HCT116 (cell line): Measurements from ENCODE around the gene LIMA1. TPM values are rescaled to one million over a fixed set of nuclear protein-coding genes. Genes with fewer than 3 reads are reported as not detected.

ENCODE experiments used
- ATAC-seq: fragments of 200-7000 bp; cut with Tn5 transposase; 2 replicates; pipeline ENCODE4 v1.9.1; 2020; ENCODE audit warnings: mild to moderate bottlenecking, moderate library complexity
- BruUV-seq: library from RNA; stranded (reverse); fragments of 400-500 nt; replicated peaks from 2 replicates; lab custom pipeline; 2021; lab: Mats Ljungman, UMichigan
- CTCF ChIA-PET: fragments of 300-600 bp; sonication (Branson Sonifier 250); formaldehyde crosslinking; loops from one replicate; lab custom pipeline; 2021; ENCODE audit warnings: antibody characterized with exemption; lab: Charles Lee
- POLR2A ChIA-PET: fragments of 300-600, 350-600 bp; sonication (Branson Sonifier 250); formaldehyde crosslinking; loops from one replicate; lab custom pipeline; 2021; ENCODE audit warnings: antibody characterized with exemption; lab: Charles Lee
- RAD21 ChIA-PET, 2 experiments: fragments of 300-600 bp; sonication (Branson Sonifier 250); formaldehyde crosslinking; loops; one replicate each; lab custom pipeline; 2023; ENCODE audit warnings: low total read pairs in 2 of 2; ENCODE audit not compliant: uncharacterized antibody in 2 of 2, unreplicated experiment in 2 of 2, low non-redundant PET in 1 of 2; lab: Charles Lee
- DNase-seq: peaks from one replicate; pipeline ENCODE4 v3.0.0-alpha.2; 2010; ENCODE audit warnings: low read depth, low spot score
- H2AFZ ChIP-seq: fragments of 200-600 bp; shearing (Covaris generic), sonication (generic); 2 replicates; pipeline ENCODE4 v1.6.1; 2017; ENCODE audit warnings: low read depth, mixed run types, mixed read lengths, antibody characterized with exemption, low read length; ENCODE audit not compliant: poor library complexity, severe bottlenecking
- H3K27ac ChIP-seq: 2 replicates; pipeline ENCODE4 v1.5.1; 2012; ENCODE audit warnings: low read depth, low read length
- H3K27me3 ChIP-seq: fragments of 200-600 bp; sonication (generic); 2 replicates; pipeline ENCODE4 v1.6.1; 2016; ENCODE audit warnings: mixed run types, low read length, mixed read lengths; ENCODE audit not compliant: insufficient read depth
- H3K36me3 ChIP-seq, 2 experiments: fragments of 200-500 bp in 1 of 2; fragments of 200-600 bp in 1 of 2; sonication (Bioruptor generic) in 1 of 2; sonication (generic) in 1 of 2; 2 replicates each; pipeline versions ENCODE4 v1.5.1 to v1.6.1; 2014 to 2016; ENCODE audit warnings: low read length in 2 of 2, inconsistent platforms in 1 of 2, mixed read lengths in 1 of 2, mixed run types in 1 of 2; ENCODE audit not compliant: insufficient read depth in 2 of 2, control insufficient read depth in 1 of 2
- H3K4me1 ChIP-seq, 2 experiments: fragments of 200-600 bp in 1 of 2; sonication (generic) in 1 of 2; 2 replicates each; pipeline versions ENCODE4 v1.5.1 to v1.6.1; 2012 to 2017; ENCODE audit warnings: low read length in 2 of 2, inconsistent platforms in 1 of 2, mild to moderate bottlenecking in 1 of 2, mixed read lengths in 1 of 2, mixed run types in 1 of 2, moderate library complexity in 1 of 2; ENCODE audit not compliant: insufficient read depth in 2 of 2, control insufficient read depth in 1 of 2
- H3K4me2 ChIP-seq: fragments of 200-600 bp; sonication (generic); 2 replicates; pipeline ENCODE4 v1.6.1; 2017; ENCODE audit warnings: mixed run types, low read length, mixed read lengths
- H3K4me3 ChIP-seq, 2 experiments: fragments of 200-600 bp in 1 of 2; sonication (generic) in 1 of 2; replicated peaks in 1 of 2; 2 replicates each; pipeline ENCODE4 v1.5.1; 2011 to 2016; ENCODE audit warnings: low read length in 2 of 2, control low read depth in 1 of 2, low read depth in 1 of 2, mild to moderate bottlenecking in 1 of 2, mixed read lengths in 1 of 2, mixed run types in 1 of 2
- H3K79me2 ChIP-seq: fragments of 200-600 bp; sonication (generic); 2 replicates; pipeline ENCODE4 v1.6.1; 2017; ENCODE audit warnings: mild to moderate bottlenecking, mixed run types, low read length, moderate library complexity, mixed read lengths; ENCODE audit not compliant: insufficient read depth
- H3K9ac ChIP-seq: fragments of 200-600 bp; sonication (generic); 2 replicates; pipeline ENCODE4 v1.6.1; 2016; ENCODE audit warnings: low read length, mixed read lengths
- H3K9me2 ChIP-seq: fragments of 200-600 bp; sonication (generic), shearing (Covaris generic); 2 replicates; pipeline ENCODE4 v1.6.1; 2017; ENCODE audit warnings: mixed run types, mild to moderate bottlenecking, moderate library complexity; ENCODE audit not compliant: insufficient read depth
- H3K9me3 ChIP-seq, 2 experiments: fragments of 200-500 bp in 1 of 2; fragments of 200-600 bp in 1 of 2; sonication (Bioruptor generic) in 1 of 2; sonication (generic) in 1 of 2; 2 replicates each; pipeline ENCODE4 v1.6.1; 2014 to 2017; ENCODE audit warnings: low read length in 2 of 2, mixed read lengths in 2 of 2, inconsistent platforms in 1 of 2, low read depth in 1 of 2, mild to moderate bottlenecking in 1 of 2, mixed run types in 1 of 2, moderate library complexity in 1 of 2; ENCODE audit not compliant: control insufficient read depth in 1 of 2, insufficient read depth in 1 of 2
- H4K20me1 ChIP-seq: fragments of 200-600 bp; sonication (generic), shearing (Covaris generic); 2 replicates; pipeline ENCODE4 v1.6.1; 2017; ENCODE audit warnings: mixed run types, mild to moderate bottlenecking, moderate library complexity; ENCODE audit not compliant: insufficient read depth
- ATF3 ChIP-seq: IDR thresholded peaks from 2 replicates; pipeline ENCODE4 v1.6.1; 2012
- CBX3 ChIP-seq: IDR thresholded peaks from 2 replicates; pipeline ENCODE4 v1.6.1; 2012; ENCODE audit warnings: low read depth
- CEBPB ChIP-seq: IDR thresholded peaks from 2 replicates; pipeline ENCODE4 v1.6.1; 2012; ENCODE audit warnings: low read depth
- CTCF ChIP-seq, 3 experiments: fragments of 200-600 bp in 1 of 3; sonication (generic) in 1 of 3; IDR thresholded peaks in 2 of 3; conservative IDR thresholded peaks in 1 of 3; 2 replicates each; pipeline ENCODE4 v1.5.1; 2012 to 2017; ENCODE audit warnings: low read depth in 2 of 3, low read length in 2 of 3, antibody characterized with exemption in 1 of 3, borderline replicate concordance in 1 of 3, control low read depth in 1 of 3, mild to moderate bottlenecking in 1 of 3, mixed read lengths in 1 of 3, mixed run types in 1 of 3, moderate library complexity in 1 of 3; ENCODE audit not compliant: insufficient read depth in 1 of 3
- EGR1 ChIP-seq: IDR thresholded peaks from 2 replicates; pipeline ENCODE4 v1.6.1; 2012; ENCODE audit warnings: low read depth
- EZH2phosphoT487 ChIP-seq: fragments of 200-600 bp; IDR thresholded peaks from 2 replicates; pipeline ENCODE4 v1.6.1; 2018; ENCODE audit warnings: antibody characterized with exemption, borderline replicate concordance
- FOSL1 ChIP-seq: IDR thresholded peaks from 2 replicates; pipeline ENCODE4 v1.6.1; 2012; ENCODE audit warnings: low read depth
- JUND ChIP-seq: IDR thresholded peaks from 2 replicates; pipeline ENCODE4 v1.6.1; 2012
- MAX ChIP-seq: IDR thresholded peaks from 2 replicates; pipeline ENCODE4 v1.6.1; 2012
- POLR2AphosphoS5 ChIP-seq: IDR thresholded peaks from 2 replicates; pipeline ENCODE4 v1.6.1; 2011; ENCODE audit warnings: mild to moderate bottlenecking, low read depth, low read length, moderate library complexity
- REST ChIP-seq: IDR thresholded peaks from 2 replicates; pipeline ENCODE4 v1.6.1; 2012; ENCODE audit warnings: low read depth
- SIN3A ChIP-seq: IDR thresholded peaks from 2 replicates; pipeline ENCODE4 v1.6.1; 2012; ENCODE audit warnings: low read depth
- SP1 ChIP-seq: IDR thresholded peaks from 2 replicates; pipeline ENCODE4 v1.6.1; 2012; ENCODE audit warnings: low read depth
- SRF ChIP-seq: IDR thresholded peaks from 2 replicates; pipeline ENCODE4 v1.6.1; 2012; ENCODE audit warnings: low read depth
- ZBTB33 ChIP-seq: IDR thresholded peaks from 2 replicates; pipeline ENCODE4 v1.6.1; 2011; ENCODE audit warnings: mild to moderate bottlenecking, low read length, moderate library complexity; ENCODE audit not compliant: insufficient replicate concordance; ENCODE audit errors: extremely low read depth
- ZFX ChIP-seq: fragments of 450-650 bp; IDR thresholded peaks from 2 replicates; pipeline ENCODE4 v1.6.1; 2017
- ZNF274 ChIP-seq: fragments of 200-500 bp; sonication (Bioruptor generic); IDR thresholded peaks from 2 replicates; pipeline ENCODE4 v1.6.1; 2014; ENCODE audit warnings: mild to moderate bottlenecking, low read depth, low read length, inconsistent platforms
- intact Hi-C: fragments of 100-400 bp; cut with micrococcal nuclease; formaldehyde crosslinking; loops from 2 replicates; pipeline ENCODE4 v1.10.0; 2022
- total RNA-seq: library from RNA; stranded (reverse); gene quantifications from one replicate; pipeline ENCODE4 v1.2.1, GENCODE V29; 2021; ENCODE audit not compliant: unreplicated experiment

LIMA1 gene
- total RNA-seq, 1 experiment from 2014 or later, result 79.6 TPM

- intact Hi-C loops, result loop anchor here (5.0 kb wide), 1 partner anchor 84 kb away; no protein-coding TSS in a partner anchor
- H2AFZ ChIP-seq, result no peak overlapping the region
- TF ChIP-seq MAX (peak; percentile 91), ZBTB33 (no peak), FOSL1 (peak; percentile 92), REST (no peak), ZNF274 (no peak), POLR2AphosphoS5 (peak; percentile 58; the same call in 1 of the 2 replicates), CBX3 (peak; percentile 81; the same call in 1 of the 2 replicates), CTCF (IDR thresholded peaks at IDR 0.05 in 2 of 3, conservative IDR thresholded peaks at IDR 0.05 in 1 of 3; ENCODE audit: borderline replicate concordance in 1 of 3, insufficient read depth in 1 of 3, low read depth in 2 of 3, low read length in 2 of 3) (no peak), CEBPB (peak; percentile 61; the same call in 1 of the 2 replicates), ZFX (no peak), JUND (peak; percentile 95), EGR1 (no peak), EZH2phosphoT487 (no peak), SIN3A (peak; percentile 95), ATF3 (no peak), SP1 (peak; percentile 88), SRF (0 out of 2 replicates have a peak, but pooled peaks have one; percentile 27)
- ChIA-PET RAD21 (no interaction called here), CTCF (no interaction called here), POLR2A (no interaction called here)
- ATAC-seq (peak; percentile 79), DNase-seq (peak; percentile 91)
- no peaks in the 10 kb centered on the region for H3K9me3 ChIP-seq
- H4K20me1 ChIP-seq, result no peaks in the 10 kb centered on the region
- peak overlapping the region; percentile 93 for H3K4me2 ChIP-seq
- H3K27ac ChIP-seq, result peak overlapping the region; percentile 51; the same call in 1 of the 2 replicates
- H3K79me2 ChIP-seq, result peaks cover 87% of the 10 kb centered on the region
- peaks cover 53 to 94% of the 10 kb centered on the region in 2 experiments for H3K4me1 ChIP-seq
- no peaks in the 10 kb centered on the region for H3K27me3 ChIP-seq
- peak overlapping the region in 1 of 2 experiments; percentile 43; a peak in 3 of 4 replicates for H3K4me3 ChIP-seq
- peaks cover 0 to 4% of the 10 kb centered on the region in 2 experiments; a peak in 1 of 4 replicates for H3K36me3 ChIP-seq
- BruUV-seq, result no TSS peak
- H3K9me2 ChIP-seq, result no peaks in the 10 kb centered on the region
- peak overlapping the region; percentile 78 for H3K9ac ChIP-seq
Measured at GRCh38 chr12:50218386-50218785, 64.9 kb downstream of the LIMA1 start.
